HG02610 (cell line): ENCODE data around the gene FADS2.
"Not testable (repeated sequence)": the region's sequence is repeated elsewhere in the genome, so short reads cannot be mapped to it uniquely, and the experiment has no call there.

Source experiments
- ATAC-seq: cut with Tn5 transposase; IDR thresholded peaks from one replicate; pipeline ENCODE4 v1.9.1; 2021; ENCODE audit warnings: mild to moderate bottlenecking, moderate library complexity; ENCODE audit not compliant: unreplicated experiment

The FADS2 gene

GRCh38 chr11:61864814-61865775 lies 37.0 kb downstream of the FADS2 start:
- no peak for ATAC-seq

GRCh38 chr11:61866231-61866957 lies 38.3 kb downstream of the FADS2 start:
- no peak for ATAC-seq

GRCh38 chr11:61866958-61867343 lies 38.9 kb downstream of the FADS2 start:
- no peak for ATAC-seq

- no peak for ATAC-seq
These were observed 40.7 kb downstream of the FADS2 start for GRCh38 chr11:61868571-61869428.

GRCh38 chr11:61869429-61869707 lies 41.3 kb downstream of the FADS2 start:
- ATAC-seq = no peak

- no peak for ATAC-seq
These were observed 41.8 kb downstream of the FADS2 start for GRCh38 chr11:61869708-61870451.

GRCh38 chr11:61870541-61871031 lies 42.5 kb downstream of the FADS2 start:
- ATAC-seq = no peak

GRCh38 chr11:61871158-61871597 lies 43.1 kb downstream of the FADS2 start:
- peak; percentile 62 for ATAC-seq

- no peak for ATAC-seq
These were observed 45.0 kb downstream of the FADS2 start for GRCh38 chr11:61872935-61873565.

GRCh38 chr11:61873588-61874376 lies 45.7 kb downstream of the FADS2 start:
- no peak for ATAC-seq

- ATAC-seq = no peak
These were observed 46.3 kb downstream of the FADS2 start for GRCh38 chr11:61874377-61874809.

- no peak for ATAC-seq
These were observed 46.8 kb downstream of the FADS2 start for GRCh38 chr11:61874853-61875252.

- ATAC-seq = no peak
These were observed 47.6 kb downstream of the FADS2 start for GRCh38 chr11:61875698-61876097.

- ATAC-seq = no peak
These were observed 51.1 kb downstream of the FADS2 start for GRCh38 chr11:61879152-61879551.

- ATAC-seq = no peak
These were observed 51.9 kb downstream of the FADS2 start for GRCh38 chr11:61880031-61880430.

- ATAC-seq = no peak
These were observed 52.4 kb downstream of the FADS2 start for GRCh38 chr11:61880454-61880853.

- ATAC-seq = no peak
These were observed 53.3 kb downstream of the FADS2 start for GRCh38 chr11:61881397-61881796.

- not testable (repeated sequence) for ATAC-seq
These were observed 54.2 kb downstream of the FADS2 start for GRCh38 chr11:61882267-61882666.

GRCh38 chr11:61882879-61883278 lies 54.8 kb downstream of the FADS2 start:
- ATAC-seq = no peak
